A673 (cell line): ENCODE results near the gene UBD. TPM values are rescaled to one million over a fixed set of nuclear protein-coding genes. Genes with fewer than 3 reads are reported as not detected.

Source experiments
- Bru-seq: library from RNA; stranded (reverse); fragments of 400-500 nt; gene quantifications from one replicate; lab custom pipeline; 2021; lab: Mats Ljungman, UMichigan
- BruChase-seq, 2 experiments: library from RNA; stranded (reverse); fragments of 400-500 nt; gene quantifications; one replicate each; lab custom pipeline; 2021; lab: Mats Ljungman, UMichigan
- BruUV-seq: library from RNA; stranded (reverse); fragments of 400-500 nt; replicated peaks from 2 replicates; lab custom pipeline; 2021; lab: Mats Ljungman, UMichigan
- CTCF ChIA-PET: fragments of 300-600 bp; sonication (Branson Sonifier 250); formaldehyde crosslinking; loops from one replicate; lab custom pipeline; 2022; ENCODE audit warnings: antibody characterized with exemption; lab: Charles Lee
- POLR2A ChIA-PET: fragments of 300-600 bp; sonication (Branson Sonifier 250); formaldehyde crosslinking; loops from one replicate; lab custom pipeline; 2022; ENCODE audit warnings: antibody characterized with exemption; ENCODE audit not compliant: low non-redundant PET; lab: Charles Lee
- DNase-seq: peaks from one replicate; pipeline ENCODE4 v3.0.0-alpha.2; 2015; ENCODE audit warnings: low spot score
- H3K27ac ChIP-seq: fragments of 200-600 bp; sonication (generic); 2 replicates; pipeline ENCODE4 v1.5.1; 2016; ENCODE audit warnings: mixed run types, low read depth, mild to moderate bottlenecking, mixed read lengths, antibody characterized with exemption, low read length; ENCODE audit not compliant: poor library complexity, severe bottlenecking
- H3K27me3 ChIP-seq: fragments of 200-600 bp; sonication (generic); replicated peaks from 2 replicates; pipeline ENCODE4 v1.6.1; 2017; ENCODE audit warnings: mixed run types, low read depth, mild to moderate bottlenecking, mixed read lengths, antibody characterized with exemption, low read length; ENCODE audit not compliant: insufficient read depth, poor library complexity
- H3K36me3 ChIP-seq: fragments of 200-600 bp; sonication (generic); 2 replicates; pipeline ENCODE4 v1.6.1; 2016; ENCODE audit warnings: mixed run types, mild to moderate bottlenecking, mixed read lengths, antibody characterized with exemption, low read length; ENCODE audit not compliant: insufficient read depth, poor library complexity, severe bottlenecking
- H3K4me1 ChIP-seq: fragments of 200-600 bp; sonication (generic); 2 replicates; pipeline ENCODE4 v1.6.1; 2017; ENCODE audit warnings: mixed run types, mild to moderate bottlenecking, mixed read lengths, antibody characterized with exemption, low read length; ENCODE audit not compliant: insufficient read depth, poor library complexity, severe bottlenecking
- H3K4me3 ChIP-seq: fragments of 200-600 bp; sonication (generic); 2 replicates; pipeline ENCODE4 v1.5.1; 2016; ENCODE audit warnings: low read depth, mixed run types, mild to moderate bottlenecking, mixed read lengths, low read length; ENCODE audit not compliant: poor library complexity, severe bottlenecking
- H3K9me3 ChIP-seq: fragments of 200-600 bp; sonication (generic); 2 replicates; pipeline ENCODE4 v1.6.1; 2016; ENCODE audit warnings: mixed run types, low read depth, mild to moderate bottlenecking, mixed read lengths, antibody characterized with exemption, low read length; ENCODE audit not compliant: poor library complexity, severe bottlenecking
- EZH2 ChIP-seq: fragments of 200-600 bp; sonication (generic); IDR thresholded peaks from 2 replicates; pipeline ENCODE4 v1.6.1; 2017; ENCODE audit warnings: borderline replicate concordance, low read depth, mild to moderate bottlenecking, mixed read lengths, antibody characterized with exemption, low read length; ENCODE audit not compliant: poor library complexity, severe bottlenecking
- intact Hi-C: fragments of 100-400 bp; cut with micrococcal nuclease; formaldehyde crosslinking; loops from one replicate; pipeline ENCODE4 v1.10.0; 2022; ENCODE audit not compliant: unreplicated experiment
- long read RNA-seq: library from polyadenylated mRNA; stranded (forward); transcript quantifications from one replicate; pipeline ENCODE4 v2.0.0, GENCODE V29; 2022
- total RNA-seq: library from RNA; stranded (reverse); gene quantifications from 2 replicates; pipeline ENCODE4 v1.2.3, GENCODE V29; 2021
- TF ChIP-seq, protein P1 (sequence below): fragments of 300-800, 200-600 bp; sonication (generic); conservative IDR thresholded peaks from 2 replicates; pipeline ENCODE4 v1.5.1; 2017; ENCODE audit warnings: low read depth, mild to moderate bottlenecking, antibody characterized with exemption, low read length, moderate library complexity, mixed read lengths

Gene UBD
- not detected in 2 replicates for total RNA-seq
- Bru-seq, nascent RNA, result not detected
- not detected for BruChase-seq, experiment 1, labeled RNA remaining after a 2-hour chase
- BruChase-seq, experiment 2, labeled RNA remaining after a 6-hour chase, result not detected
- long read RNA-seq, result 0 reads

DNA sequence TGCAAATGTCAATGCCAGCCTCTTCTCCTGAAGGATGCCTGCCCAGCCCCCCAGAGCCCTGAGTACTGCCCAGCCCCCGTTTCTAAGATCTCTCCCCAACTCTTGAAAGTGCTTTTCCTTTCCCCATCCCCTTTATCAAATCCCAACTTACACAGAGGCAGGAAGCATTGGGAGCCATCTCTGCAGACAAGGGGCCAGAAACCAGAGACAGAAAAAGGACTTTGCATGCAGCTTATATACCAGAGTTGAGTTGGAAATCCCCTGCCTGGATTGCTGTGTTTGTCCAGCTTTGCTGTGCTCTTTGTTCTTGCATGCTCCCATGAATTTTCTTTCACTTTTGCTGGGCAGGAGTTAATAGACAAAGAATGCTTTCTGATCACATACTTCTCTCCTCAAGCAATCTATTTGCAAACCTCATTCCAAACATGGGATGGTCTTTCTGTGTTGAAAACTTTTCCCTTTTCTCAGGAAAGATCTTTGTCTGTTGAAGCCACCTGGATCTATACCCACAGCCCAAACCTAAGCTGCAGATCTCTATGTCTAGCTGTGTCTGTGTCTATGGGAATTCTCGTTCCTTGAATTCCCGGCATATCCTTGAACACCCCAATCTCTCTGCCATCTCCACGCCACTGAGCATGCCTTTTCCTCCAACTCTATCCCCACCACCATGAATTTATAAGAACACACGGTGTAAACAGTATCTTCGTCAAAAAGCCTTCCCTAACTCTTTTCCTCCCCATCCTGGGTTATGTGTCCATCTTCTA is at the start of gene UBD:
Gene UBD (minus strand): TSS at position 209 of the 764 bp plus-strand sequence. CDS start 31 bp downstream, at position 178.
- intact Hi-C loops, result no loop called here
- Histone ChIP-seq H3K4me3 (no peak within 1 kb of the TSS), H3K4me1 (no peaks in the 10 kb centered on the region), H3K27me3 (peaks cover 79% of the 10 kb centered on the region), H3K36me3 (no peaks in the 10 kb centered on the region), H3K27ac (no peak within 1 kb of the TSS), H3K9me3 (no peaks in the 10 kb centered on the region)
- POLR2A ChIA-PET, result no interaction called here
- CTCF ChIA-PET, result no interaction called here
- no peak for DNase-seq
- BruUV-seq, result no TSS peak
- no peak for TF ChIP-seq EZH2
- TF ChIP-seq, protein P1, sequence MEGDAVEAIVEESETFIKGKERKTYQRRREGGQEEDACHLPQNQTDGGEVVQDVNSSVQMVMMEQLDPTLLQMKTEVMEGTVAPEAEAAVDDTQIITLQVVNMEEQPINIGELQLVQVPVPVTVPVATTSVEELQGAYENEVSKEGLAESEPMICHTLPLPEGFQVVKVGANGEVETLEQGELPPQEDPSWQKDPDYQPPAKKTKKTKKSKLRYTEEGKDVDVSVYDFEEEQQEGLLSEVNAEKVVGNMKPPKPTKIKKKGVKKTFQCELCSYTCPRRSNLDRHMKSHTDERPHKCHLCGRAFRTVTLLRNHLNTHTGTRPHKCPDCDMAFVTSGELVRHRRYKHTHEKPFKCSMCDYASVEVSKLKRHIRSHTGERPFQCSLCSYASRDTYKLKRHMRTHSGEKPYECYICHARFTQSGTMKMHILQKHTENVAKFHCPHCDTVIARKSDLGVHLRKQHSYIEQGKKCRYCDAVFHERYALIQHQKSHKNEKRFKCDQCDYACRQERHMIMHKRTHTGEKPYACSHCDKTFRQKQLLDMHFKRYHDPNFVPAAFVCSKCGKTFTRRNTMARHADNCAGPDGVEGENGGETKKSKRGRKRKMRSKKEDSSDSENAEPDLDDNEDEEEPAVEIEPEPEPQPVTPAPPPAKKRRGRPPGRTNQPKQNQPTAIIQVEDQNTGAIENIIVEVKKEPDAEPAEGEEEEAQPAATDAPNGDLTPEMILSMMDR, result no peak

DNA sequence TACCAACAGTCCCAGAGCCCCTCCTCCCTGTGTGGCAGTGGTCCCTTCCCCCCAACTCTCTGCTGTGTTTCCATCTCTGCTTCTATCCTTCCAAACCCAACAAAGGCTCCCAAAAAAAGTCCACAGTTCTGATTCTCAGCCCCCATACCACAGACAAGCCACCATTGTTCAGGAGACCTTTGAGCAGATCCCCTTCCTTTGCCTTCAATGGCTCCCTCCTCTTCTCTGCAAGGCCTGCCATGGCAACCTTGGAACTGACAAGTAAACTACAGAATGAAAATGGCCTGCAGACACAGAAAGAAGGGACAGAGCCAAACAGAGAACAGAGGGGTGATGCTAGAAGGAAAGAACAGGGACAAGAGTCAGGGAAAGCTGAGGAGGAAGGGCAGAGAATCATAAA is 48.6 kb upstream of the UBD start:
- POLR2A ChIA-PET, result no interaction called here
- Histone ChIP-seq H3K9me3 (no peaks in the 10 kb centered on the region), H3K4me1 (no peaks in the 10 kb centered on the region), H3K36me3 (peaks cover 92% of the 10 kb centered on the region), H3K27ac (no peak overlapping the region), H3K4me3 (no peak overlapping the region), H3K27me3 (no peaks in the 10 kb centered on the region)
- CTCF ChIA-PET, result no interaction called here
- TSS peak; percentile 12 for BruUV-seq
- no peak for TF ChIP-seq EZH2
- TF ChIP-seq, protein P1, result no peak
- no peak for DNase-seq
- intact Hi-C loops, result no loop called here

DNA sequence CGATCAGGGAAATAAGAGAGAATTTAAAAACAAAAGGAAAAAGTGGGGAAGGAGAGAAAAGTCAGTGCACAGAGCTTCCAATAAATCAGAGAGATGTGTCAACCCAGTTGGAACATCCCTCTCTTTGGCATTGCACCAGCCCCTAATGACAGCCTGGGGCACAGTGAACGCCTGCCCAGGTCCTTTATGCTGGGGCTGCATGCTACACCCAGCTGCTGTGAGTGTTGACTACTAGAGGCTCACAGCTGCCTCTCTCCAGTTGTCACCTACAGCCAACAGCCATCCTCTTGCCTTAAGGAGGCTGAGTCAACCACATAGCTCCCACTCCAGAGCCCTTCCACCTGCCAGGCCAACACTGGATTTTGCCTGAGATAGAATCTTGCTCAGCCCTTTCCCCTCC is 44.4 kb upstream of the UBD start:
- intact Hi-C loops, result no loop called here
- DNase-seq, result no peak
- POLR2A ChIA-PET, result no interaction called here
- Histone ChIP-seq H3K4me1 (no peaks in the 10 kb centered on the region), H3K9me3 (no peaks in the 10 kb centered on the region), H3K27me3 (no peaks in the 10 kb centered on the region), H3K36me3 (peaks cover 63% of the 10 kb centered on the region), H3K27ac (no peak overlapping the region), H3K4me3 (no peak overlapping the region)
- no TSS peak for BruUV-seq
- TF ChIP-seq EZH2, result no peak
- TF ChIP-seq, protein P1, result no peak
- CTCF ChIA-PET, result no interaction called here
